Endometrium (tissue), 2 donors: ENCODE results near the gene HPS4.
"Not testable (repeated sequence)": the region's sequence is repeated elsewhere in the genome, so short reads cannot be mapped to it uniquely, and the experiment has no call there.

ENCODE experiments used
- FAIRE-seq: peaks from 2 replicates; lab custom pipeline; 2012; peaks lifted over from hg19 to GRCh38; lab: Jason Lieb, UNC
- donor health status: control.
- donor health status: control.

Gene HPS4

GRCh38 chr22:26409719-26410335, 73.8 kb downstream of the HPS4 start:
- no peak for FAIRE-seq

GRCh38 chr22:26408562-26409220, 74.9 kb downstream of the HPS4 start:
- FAIRE-seq = not testable (repeated sequence)

GRCh38 chr22:26406118-26406517, 77.5 kb downstream of the HPS4 start:
- no peak for FAIRE-seq

- no peak for FAIRE-seq
Measured at GRCh38 chr22:26404851-26405421, 78.6 kb downstream of the HPS4 start.

- no peak for FAIRE-seq
Measured at GRCh38 chr22:26401726-26402125, 81.9 kb downstream of the HPS4 start.
